Caco-2 (cell line): ENCODE measurements around the gene SPPL3. TPM values are rescaled to one million over a fixed set of nuclear protein-coding genes. Genes with fewer than 3 reads are reported as not detected.

Experiments
- BruUV-seq: library from RNA; stranded (reverse); fragments of 400-500 nt; replicated peaks from 2 replicates; lab custom pipeline; 2021; lab: Mats Ljungman, UMichigan
- CTCF ChIA-PET: fragments of 300-600 bp; sonication (Branson Sonifier 250); formaldehyde crosslinking; loops from one replicate; lab custom pipeline; 2022; ENCODE audit warnings: antibody characterized with exemption; lab: Charles Lee
- POLR2A ChIA-PET: fragments of 300-600 bp; sonication (Branson Sonifier 250); formaldehyde crosslinking; loops from one replicate; lab custom pipeline; 2022; ENCODE audit warnings: antibody characterized with exemption; lab: Charles Lee
- DNase-seq, 2 experiments: peaks; one replicate each; pipeline versions ENCODE4 v3.0.0 to v3.0.0-alpha.2; 2020 to 2022
- H3K27me3 ChIP-seq: replicated peaks from 2 replicates; pipeline ENCODE4 v1.6.0; 2011; ENCODE audit warnings: low read length; ENCODE audit not compliant: control insufficient read depth, insufficient read depth
- H3K36me3 ChIP-seq: 2 replicates; pipeline ENCODE4 v1.5.1; 2011; ENCODE audit warnings: low read length; ENCODE audit not compliant: control insufficient read depth, insufficient read depth
- H3K4me1 ChIP-seq: fragments of 250-450 bp; sonication (Bioruptor Pico); 2 replicates; pipeline ENCODE4 v1.5.1; 2020; ENCODE audit warnings: mild to moderate bottlenecking
- H3K4me3 ChIP-seq: 2 replicates; pipeline ENCODE4 v1.5.1; 2011; ENCODE audit warnings: low read depth, mild to moderate bottlenecking, control low read depth, low read length
- H3K9me3 ChIP-seq: fragments of 250-450 bp; sonication (Bioruptor Pico); 2 replicates; pipeline ENCODE4 v1.5.1; 2020; ENCODE audit warnings: mild to moderate bottlenecking, moderate library complexity
- H3K27ac Mint-ChIP-seq: one replicate; pipeline ENCODE4 v1.8.0; 2022; ENCODE audit warnings: mixed read lengths; ENCODE audit not compliant: unreplicated experiment
- H3K27me3 Mint-ChIP-seq: one replicate; pipeline ENCODE4 v1.8.0; 2022; ENCODE audit warnings: mixed read lengths; ENCODE audit not compliant: insufficient read depth, unreplicated experiment
- H3K36me3 Mint-ChIP-seq: one replicate; pipeline ENCODE4 v1.8.0; 2022; ENCODE audit warnings: mild to moderate bottlenecking, mixed read lengths; ENCODE audit not compliant: insufficient read depth, unreplicated experiment
- H3K4me1 Mint-ChIP-seq: one replicate; pipeline ENCODE4 v1.8.0; 2022; ENCODE audit warnings: low read depth, mixed read lengths; ENCODE audit not compliant: unreplicated experiment
- H3K4me3 Mint-ChIP-seq: one replicate; pipeline ENCODE4 v1.8.0; 2022; ENCODE audit warnings: mild to moderate bottlenecking, moderate library complexity, mixed read lengths; ENCODE audit not compliant: unreplicated experiment
- H3K9me3 Mint-ChIP-seq: one replicate; pipeline ENCODE4 v1.8.0; 2022; ENCODE audit warnings: mixed read lengths; ENCODE audit not compliant: unreplicated experiment
- CTCF ChIP-seq, 2 experiments: fragments of 200-600 bp in 1 of 2; IDR thresholded peaks; 1 replicate in 1 of 2; 2 replicates in 1 of 2; pipeline versions ENCODE4 v1.5.1 to v1.8.0; 2011 to 2022; ENCODE audit warnings: antibody characterized with exemption in 1 of 2, control low read depth in 1 of 2, inconsistent platforms in 1 of 2, low read depth in 1 of 2, low read length in 1 of 2, mild to moderate bottlenecking in 1 of 2, moderate library complexity in 1 of 2; ENCODE audit not compliant: insufficient read depth in 1 of 2, severe bottlenecking in 1 of 2, unreplicated experiment in 1 of 2
- intact Hi-C: fragments of 100-400 bp; cut with micrococcal nuclease; formaldehyde crosslinking; loops from one replicate; pipeline ENCODE4 v1.10.0; 2022; ENCODE audit not compliant: unreplicated experiment
- total RNA-seq: library from RNA; stranded (reverse); gene quantifications from 2 replicates; pipeline ENCODE4 v1.2.3, GENCODE V29; 2022

Gene SPPL3
- total RNA-seq, 1 experiment from 2014 or later, result 63.4 TPM

GRCh38 chr12:120941412-120941811, 37.3 kb upstream of the SPPL3 start:
- intact Hi-C loops, result no loop called here
- Mint-ChIP-seq H3K27ac (no peak overlapping the region), H3K4me1 (peaks cover 15% of the 10 kb centered on the region), H3K27me3 (no peaks in the 10 kb centered on the region), H3K36me3 (peaks cover 5% of the 10 kb centered on the region), H3K9me3 (no peaks in the 10 kb centered on the region), H3K4me3 (no peak overlapping the region)
- TF ChIP-seq CTCF (IDR thresholded peaks at IDR 0.05; ENCODE audit: insufficient read depth in 1 of 2, low read depth in 1 of 2, low read length in 1 of 2, severe bottlenecking in 1 of 2, unreplicated experiment in 1 of 2), result no peak
- Histone ChIP-seq H3K4me3 (no peak overlapping the region), H3K36me3 (no peaks in the 10 kb centered on the region), H3K9me3 (no peaks in the 10 kb centered on the region), H3K4me1 (peaks cover 38% of the 10 kb centered on the region), H3K27me3 (no peaks in the 10 kb centered on the region)
- POLR2A ChIA-PET, result no interaction called here
- CTCF ChIA-PET, result no interaction called here
- BruUV-seq, result no TSS peak
- no peak for DNase-seq

- Mint-ChIP-seq H3K9me3 (no peaks in the 10 kb centered on the region), H3K27ac (no peak overlapping the region), H3K4me3 (no peak overlapping the region), H3K36me3 (peaks cover 5% of the 10 kb centered on the region), H3K27me3 (no peaks in the 10 kb centered on the region), H3K4me1 (peaks cover 20% of the 10 kb centered on the region)
- ChIA-PET POLR2A (no interaction called here), CTCF (interaction anchor here (0.8 kb wide), 1 partner anchor 168 kb away, joined by 5 read pairs; no protein-coding TSS in a partner anchor)
- no peaks in the 10 kb centered on the region for H3K9me3 ChIP-seq
- H3K4me1 ChIP-seq, result peaks cover 38% of the 10 kb centered on the region
- intact Hi-C loops, result no loop called here
- no peaks in the 10 kb centered on the region for H3K27me3 ChIP-seq
- no peaks in the 10 kb centered on the region for H3K36me3 ChIP-seq
- BruUV-seq, result no TSS peak
- TF ChIP-seq CTCF (IDR thresholded peaks at IDR 0.05; ENCODE audit: insufficient read depth in 1 of 2, low read depth in 1 of 2, low read length in 1 of 2, severe bottlenecking in 1 of 2, unreplicated experiment in 1 of 2), result no peak
- H3K4me3 ChIP-seq, result no peak overlapping the region
- no peak for DNase-seq
Observed at GRCh38 chr12:120940799-120941198, 36.6 kb upstream of the SPPL3 start.

GRCh38 chr12:120940006-120940405, 35.8 kb upstream of the SPPL3 start:
- Mint-ChIP-seq H3K36me3 (peaks cover 5% of the 10 kb centered on the region), H3K27me3 (no peaks in the 10 kb centered on the region), H3K27ac (no peak overlapping the region), H3K4me3 (no peak overlapping the region), H3K9me3 (no peaks in the 10 kb centered on the region), H3K4me1 (peaks cover 20% of the 10 kb centered on the region)
- TF ChIP-seq CTCF (IDR thresholded peaks at IDR 0.05; ENCODE audit: insufficient read depth in 1 of 2, low read depth in 1 of 2, low read length in 1 of 2, severe bottlenecking in 1 of 2, unreplicated experiment in 1 of 2), result no peak
- BruUV-seq, result no TSS peak
- no peaks in the 10 kb centered on the region for H3K9me3 ChIP-seq
- intact Hi-C loops, result no loop called here
- H3K36me3 ChIP-seq, result no peaks in the 10 kb centered on the region
- DNase-seq, result no peak
- ChIA-PET POLR2A (no interaction called here), CTCF (interaction anchor here (0.5 to 1.5 kb wide), 8 partner anchors 21 to 1324 kb away, joined by 3 to 5 read pairs (median 4); no protein-coding TSS in a partner anchor)
- H3K27me3 ChIP-seq, result no peaks in the 10 kb centered on the region
- peaks cover 38% of the 10 kb centered on the region for H3K4me1 ChIP-seq
- H3K4me3 ChIP-seq, result no peak overlapping the region
